Common myeloid progenitor, CD34-positive (primary cell): Measurements from ENCODE around the gene LRRC72.
"Not testable (repeated sequence)": the region's sequence is repeated elsewhere in the genome, so short reads cannot be mapped to it uniquely, and the experiment has no call there.

Source experiments
- CTCF ChIA-PET: fragments of 350-600 bp; sonication (Branson Sonifier 250); formaldehyde crosslinking; loops from one replicate; lab custom pipeline; 2021; ENCODE audit warnings: antibody characterized with exemption; lab: Charles Lee
- POLR2A ChIA-PET: fragments of 350-600 bp; sonication (Branson Sonifier 250); formaldehyde crosslinking; loops from one replicate; lab custom pipeline; 2021; ENCODE audit warnings: antibody characterized with exemption; lab: Charles Lee
- DNase-seq, 3 donors: peaks; one replicate each; pipeline versions ENCODE4 v3.0.0 to v3.0.0-alpha.2; 2013
- H3K27ac ChIP-seq, 2 experiments: 1 replicate in 1 of 2; 2 replicates in 1 of 2; pipeline ENCODE4 v1.7.0; 2013; ENCODE audit warnings: inconsistent platforms in 2 of 2, low read length in 2 of 2, mild to moderate bottlenecking in 2 of 2, low read depth in 1 of 2, moderate library complexity in 1 of 2; ENCODE audit not compliant: severe bottlenecking in 2 of 2, insufficient read depth in 1 of 2, poor library complexity in 1 of 2
- H3K27me3 ChIP-seq, 5 experiments: replicated peaks in 2 of 5; 1 replicate in 3 of 5; 2 replicates in 2 of 5; pipeline versions ENCODE4 v1.6.1 to v1.7.0; 2013; ENCODE audit warnings: low read length in 4 of 5, mild to moderate bottlenecking in 2 of 5, moderate library complexity in 2 of 5, inconsistent platforms in 1 of 5; ENCODE audit not compliant: insufficient read depth in 5 of 5, control insufficient read depth in 4 of 5
- H3K36me3 ChIP-seq, 4 experiments: 1 replicate in 2 of 4; 2 replicates in 2 of 4; pipeline versions ENCODE4 v1.6.1 to v1.7.0; 2013; ENCODE audit warnings: low read length in 3 of 4, control low read depth in 1 of 4, mild to moderate bottlenecking in 1 of 4; ENCODE audit not compliant: control insufficient read depth in 4 of 4, insufficient read depth in 4 of 4
- H3K4me1 ChIP-seq, 4 experiments: 1 replicate in 3 of 4; 2 replicates in 1 of 4; pipeline versions ENCODE4 v1.6.1 to v1.7.1; 2013; ENCODE audit warnings: low read length in 3 of 4, mild to moderate bottlenecking in 3 of 4, control low read depth in 1 of 4, inconsistent platforms in 1 of 4, moderate library complexity in 1 of 4; ENCODE audit not compliant: control insufficient read depth in 4 of 4, insufficient read depth in 4 of 4; ENCODE audit errors: control extremely low read depth in 1 of 4
- H3K4me3 ChIP-seq, 7 experiments: 1 replicate in 4 of 7; 2 replicates in 3 of 7; pipeline versions ENCODE4 v1.5.1 to v1.7.0; 2013; ENCODE audit warnings: mild to moderate bottlenecking in 7 of 7, low read length in 6 of 7, moderate library complexity in 6 of 7, inconsistent platforms in 2 of 7, low read depth in 2 of 7, control low read depth in 1 of 7; ENCODE audit not compliant: insufficient read depth in 4 of 7, control insufficient read depth in 1 of 7; ENCODE audit errors: extremely low read depth in 1 of 7
- H3K9me3 ChIP-seq, 5 experiments: 1 replicate in 4 of 5; 2 replicates in 1 of 5; pipeline versions ENCODE4 v1.6.1 to v1.7.1; 2013; ENCODE audit warnings: low read length in 4 of 5, mild to moderate bottlenecking in 2 of 5, inconsistent platforms in 1 of 5, low read depth in 1 of 5, moderate library complexity in 1 of 5; ENCODE audit not compliant: control insufficient read depth in 4 of 5, insufficient read depth in 2 of 5; ENCODE audit errors: control extremely low read depth in 1 of 5
- WGBS: methylation state at CpG from one replicate; pipeline ENCODE4 v1.1.5; 2013; ENCODE audit not compliant: insufficient coverage; 5-methylcytosine and 5-hydroxymethylcytosine counted together

The LRRC72 gene

DNA sequence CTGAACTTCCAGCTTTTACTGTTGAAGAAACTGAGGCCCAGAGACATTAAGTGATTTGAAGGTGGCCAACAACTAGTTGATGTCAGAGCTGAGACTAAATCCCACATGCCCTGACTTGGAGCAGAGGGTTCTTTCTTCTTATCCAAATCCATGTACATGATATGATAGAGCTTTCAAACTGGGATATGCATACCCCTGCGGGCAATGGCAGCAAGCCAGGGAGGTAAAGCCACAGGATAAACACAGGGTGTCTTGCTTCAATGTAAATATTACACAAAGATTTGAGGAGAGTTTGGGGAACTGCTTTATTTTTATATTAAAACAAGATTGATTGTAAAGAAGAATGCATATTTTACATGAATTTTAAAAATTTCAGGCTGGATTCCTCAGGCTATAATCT, 2.3 kb upstream of the LRRC72 start:
- Histone ChIP-seq H3K9me3 (peaks cover 0 to 3% (median 0%) of the 10 kb centered on the region in 5 experiments), H3K27ac (no peak overlapping the region), H3K27me3 (no peaks in the 10 kb centered on the region), H3K36me3 (no peaks in the 10 kb centered on the region), H3K4me3 (no peak overlapping the region), H3K4me1 (no peaks in the 10 kb centered on the region)
- POLR2A ChIA-PET = no interaction called here
- WGBS = no CpG with 5 or more reads among the region's 1 CpG
- no peak for DNase-seq
- CTCF ChIA-PET = no interaction called here

DNA sequence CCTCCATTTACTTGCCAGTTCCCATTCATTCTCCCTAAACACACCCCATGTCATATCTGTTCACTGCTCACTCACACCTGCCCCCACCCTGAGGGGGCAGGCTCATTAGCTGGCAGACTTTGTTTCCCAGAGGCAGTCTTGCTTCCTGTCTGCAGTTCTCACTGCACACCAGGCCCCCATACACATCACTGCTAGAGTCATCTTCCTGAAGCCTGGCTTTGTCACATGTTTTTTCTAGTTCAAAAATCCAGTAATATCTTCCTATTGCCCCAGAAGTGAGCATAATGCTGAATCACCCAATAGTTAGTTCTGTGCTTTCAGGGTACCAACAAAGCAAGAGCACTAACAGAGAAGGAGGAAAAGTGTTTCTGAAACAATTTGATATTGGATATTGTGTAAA, 1.9 kb downstream of the LRRC72 start:
- peak in 1 of 3 donors; percentile 19 for DNase-seq
- Histone ChIP-seq H3K4me1 (no peaks in the 10 kb centered on the region), H3K4me3 (no peak overlapping the region), H3K9me3 (no peaks in the 10 kb centered on the region), H3K36me3 (no peaks in the 10 kb centered on the region), H3K27me3 (no peaks in the 10 kb centered on the region), H3K27ac (no peak overlapping the region)
- ChIA-PET POLR2A (no interaction called here), CTCF (interaction anchor here (1.3 kb wide), 1 partner anchor 117 kb away, joined by 3 read pairs; no protein-coding TSS in a partner anchor)

DNA sequence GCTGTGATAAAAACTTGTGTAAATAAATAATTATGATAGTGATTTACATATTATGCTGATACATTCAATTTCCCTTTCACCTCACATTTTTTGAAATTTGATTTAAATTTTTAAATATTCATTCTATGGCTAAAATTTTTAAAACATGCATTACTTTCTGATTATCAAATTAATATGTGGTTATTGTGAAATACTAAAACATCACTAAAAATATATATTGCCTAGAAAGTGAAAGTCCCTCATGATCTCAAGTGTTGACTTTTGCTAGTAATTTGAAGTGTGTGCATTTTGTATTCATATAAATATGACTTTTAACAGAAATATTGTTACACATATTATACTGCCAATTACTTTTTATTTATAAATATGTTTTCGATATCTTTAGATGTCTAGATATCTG, 3.1 kb downstream of the LRRC72 start:
- WGBS = no CpG with 5 or more reads among the region's 1 CpG
- Histone ChIP-seq H3K27me3 (no peaks in the 10 kb centered on the region), H3K4me3 (no peak overlapping the region), H3K9me3 (no peaks in the 10 kb centered on the region), H3K4me1 (no peaks in the 10 kb centered on the region), H3K36me3 (no peaks in the 10 kb centered on the region), H3K27ac (no peak overlapping the region)
- DNase-seq = no peak
- POLR2A ChIA-PET = no interaction called here
- CTCF ChIA-PET = no interaction called here

DNA sequence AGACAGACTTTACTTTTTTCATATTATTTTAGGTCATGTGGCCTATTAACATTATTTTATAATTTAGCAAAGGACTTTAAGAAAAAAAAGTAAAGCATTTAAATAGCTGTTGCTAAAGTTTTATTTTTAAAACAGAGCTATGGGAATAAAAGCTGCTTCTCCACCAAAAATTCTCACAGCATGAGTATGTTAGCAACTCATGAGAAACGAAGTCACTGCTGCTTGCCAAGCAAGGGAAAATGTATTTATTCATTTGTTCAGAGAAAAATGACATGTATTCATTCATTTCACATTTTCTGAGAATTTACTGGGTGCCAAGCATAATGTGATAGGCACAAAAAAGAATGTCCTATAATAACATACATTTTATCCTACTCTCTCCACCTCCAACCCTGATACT, 5.1 kb downstream of the LRRC72 start:
- H3K4me3 ChIP-seq = no peak overlapping the region
- ChIA-PET POLR2A (no interaction called here), CTCF (no interaction called here)
- no peak for DNase-seq
- no peak overlapping the region for H3K27ac ChIP-seq
- no peaks in the 10 kb centered on the region for H3K9me3 ChIP-seq
- no peaks in the 10 kb centered on the region for H3K4me1 ChIP-seq
- no peaks in the 10 kb centered on the region for H3K36me3 ChIP-seq
- WGBS = no CpG with 5 or more reads among the region's 1 CpG
- H3K27me3 ChIP-seq = no peaks in the 10 kb centered on the region

- POLR2A ChIA-PET = no interaction called here
These were observed 5.6 kb downstream of the LRRC72 start for GRCh38 chr7:16532272-16532671.

DNA sequence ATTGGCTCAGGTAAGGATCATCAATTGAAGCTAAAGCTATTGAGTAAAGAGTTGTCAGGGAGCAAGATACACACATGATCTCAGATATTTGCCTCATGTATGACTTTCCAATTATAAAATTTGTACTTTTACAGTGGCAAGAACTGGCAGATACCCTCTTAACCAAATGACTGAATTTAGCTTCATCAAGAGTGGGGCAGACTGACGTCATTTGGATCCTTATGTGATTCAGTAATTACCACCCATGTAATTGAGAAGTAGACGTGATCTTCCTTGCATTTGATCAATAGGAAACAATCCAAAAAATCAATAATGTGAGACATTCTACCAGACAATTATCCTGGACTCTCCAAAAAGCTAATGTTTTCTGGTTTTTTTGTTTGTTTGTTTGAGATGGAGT, 8.9 kb downstream of the LRRC72 start:
- Histone ChIP-seq H3K9me3 (peaks cover 0 to 4% (median 0%) of the 10 kb centered on the region in 5 experiments), H3K36me3 (no peaks in the 10 kb centered on the region), H3K27ac (no peak overlapping the region), H3K4me3 (no peak overlapping the region), H3K27me3 (no peaks in the 10 kb centered on the region), H3K4me1 (no peaks in the 10 kb centered on the region)
- ChIA-PET CTCF (interaction anchor here (1.0 kb wide), 1 partner anchor 18 kb away, joined by 3 read pairs; no protein-coding TSS in a partner anchor), POLR2A (no interaction called here)
- WGBS = 100% methylated on average over 1 of the region's 2 CpGs
- DNase-seq = no peak

More at GRCh38 chr7:16532272-16532671, 5.6 kb downstream of the LRRC72 start:
- DNase-seq = no peak
- CTCF ChIA-PET = no interaction called here
- no peak overlapping the region for H3K27ac ChIP-seq
- no CpG with 5 or more reads among the region's 1 CpG for WGBS
- no peaks in the 10 kb centered on the region for H3K36me3 ChIP-seq
- H3K4me3 ChIP-seq = no peak overlapping the region
- H3K9me3 ChIP-seq = no peaks in the 10 kb centered on the region
- no peaks in the 10 kb centered on the region for H3K27me3 ChIP-seq
- no peaks in the 10 kb centered on the region for H3K4me1 ChIP-seq

DNA sequence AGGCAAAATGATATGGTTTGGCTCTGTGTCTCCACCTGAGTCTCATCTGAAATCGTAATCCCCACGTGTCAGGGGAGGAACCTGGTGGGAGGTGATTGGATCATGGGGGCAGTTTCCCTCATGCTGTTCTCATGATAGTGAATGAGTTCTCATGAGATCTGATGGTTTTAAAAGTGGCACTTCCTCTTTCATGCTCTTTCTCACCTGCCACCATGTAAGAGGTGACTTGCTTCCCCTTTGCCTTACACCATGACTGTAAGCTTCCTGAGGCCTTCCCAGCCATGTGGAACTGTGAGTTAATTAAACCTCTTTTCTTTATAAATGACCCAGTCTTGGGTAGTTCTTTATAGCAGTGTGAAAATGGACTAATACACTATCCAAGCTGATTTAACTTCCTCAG, 13.9 kb downstream of the LRRC72 start:
- H3K9me3 ChIP-seq, CTCF ChIA-PET, H3K4me1 ChIP-seq, H3K27ac ChIP-seq, H3K4me3 ChIP-seq, POLR2A ChIA-PET, H3K27me3 ChIP-seq, H3K36me3 ChIP-seq: not testable (repeated sequence)
- WGBS = no CpG with 5 or more reads among the region's 2 CpGs
- peak in 2 of 3 donors; percentile 18 to 50 for DNase-seq
